ENCODE data around the gene ICAM4. TPM values are rescaled to one million over a fixed set of nuclear protein-coding genes. Genes with fewer than 3 reads are reported as not detected.

ICAM4 gene
- polyA plus RNA-seq, 1 of the 3 experiments (the other 2 are of a cell fraction): 0.05 TPM

GRCh38 chr19:10294368-10294697, 7.6 kb downstream of the ICAM4 start (continued):
- no peak for TF ChIP-seq ZBTB33 (IDR thresholded peaks at IDR 0.05; ENCODE audit: borderline replicate concordance, low read depth)

DNA sequence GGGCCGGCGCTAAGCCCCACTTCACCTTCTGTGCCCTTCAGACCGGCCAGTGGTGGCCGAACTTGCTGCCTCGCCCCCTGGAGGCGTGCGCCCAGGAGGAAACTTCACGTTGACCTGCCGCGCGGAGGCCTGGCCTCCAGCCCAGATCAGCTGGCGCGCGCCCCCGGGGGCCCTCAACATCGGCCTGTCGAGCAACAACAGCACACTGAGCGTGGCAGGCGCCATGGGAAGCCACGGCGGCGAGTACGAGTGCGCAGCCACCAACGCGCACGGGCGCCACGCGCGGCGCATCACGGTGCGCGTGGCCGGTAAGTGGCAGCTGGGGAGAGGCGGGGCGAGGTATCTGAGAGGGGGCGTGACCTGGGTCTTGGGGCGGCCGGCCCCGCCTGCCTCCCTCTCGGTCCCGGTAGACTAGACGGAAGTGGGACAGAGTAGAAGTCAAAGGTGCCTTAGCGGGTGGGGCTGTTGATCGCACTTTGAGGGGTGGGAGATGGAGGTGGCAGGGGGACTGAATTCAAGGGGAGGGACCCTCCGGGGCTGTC, 8.6 kb downstream of the ICAM4 start:
- H3K79me2 ChIP-seq (ENCODE audit: insufficient read depth): no peaks in the 10 kb centered on the region
- no peak overlapping the region for H3K4me3 ChIP-seq (ENCODE audit: low read depth in 2 of 2, low read length in 1 of 2)
- no peak overlapping the region for H3K27ac ChIP-seq (ENCODE audit: low read depth in 2 of 2, low read length in 1 of 2)
- H3F3A ChIP-seq (replicated peaks; ENCODE audit: insufficient read depth): no peaks in the 10 kb centered on the region
- 52% methylated on average over 16 of the region's 48 CpGs for WGBS (ENCODE audit: low lambda C conversion rate)
- no peak overlapping the region for H3K9ac ChIP-seq
- H3K4me1 ChIP-seq (ENCODE audit: control insufficient read depth in 1 of 2, insufficient read depth in 2 of 2, low read depth in 1 of 2, low read length in 1 of 2): peaks cover 0 to 26% of the 10 kb centered on the region in 2 experiments; a peak in 1 of 4 replicates
- no peaks in the 10 kb centered on the region for H4K20me1 ChIP-seq (ENCODE audit: insufficient read depth)
- no peak overlapping the region for H2AFZ ChIP-seq (ENCODE audit: low read depth)
- CTCF ChIA-PET: interaction anchor here (1.3 kb wide), 1 partner anchor 36 kb away, joined by 3 read pairs; no protein-coding TSS in a partner anchor
- TF ChIP-seq ELF1 (IDR thresholded peaks at IDR 0.05): no peak
- TF ChIP-seq EP300 (IDR thresholded peaks at IDR 0.05; ENCODE audit: borderline replicate concordance in 1 of 2, low read depth in 1 of 2, low read length in 1 of 2): no peak
- TF ChIP-seq, protein P1, sequence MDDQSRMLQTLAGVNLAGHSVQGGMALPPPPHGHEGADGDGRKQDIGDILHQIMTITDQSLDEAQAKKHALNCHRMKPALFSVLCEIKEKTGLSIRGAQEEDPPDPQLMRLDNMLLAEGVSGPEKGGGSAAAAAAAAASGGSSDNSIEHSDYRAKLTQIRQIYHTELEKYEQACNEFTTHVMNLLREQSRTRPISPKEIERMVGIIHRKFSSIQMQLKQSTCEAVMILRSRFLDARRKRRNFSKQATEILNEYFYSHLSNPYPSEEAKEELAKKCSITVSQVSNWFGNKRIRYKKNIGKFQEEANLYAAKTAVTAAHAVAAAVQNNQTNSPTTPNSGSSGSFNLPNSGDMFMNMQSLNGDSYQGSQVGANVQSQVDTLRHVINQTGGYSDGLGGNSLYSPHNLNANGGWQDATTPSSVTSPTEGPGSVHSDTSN (IDR thresholded peaks at IDR 0.05): no peak
- no peak for TF ChIP-seq ZBTB33 (IDR thresholded peaks at IDR 0.05; ENCODE audit: borderline replicate concordance, low read depth)
- no peak for TF ChIP-seq JUND (IDR thresholded peaks at IDR 0.05)
- no peak for TF ChIP-seq TAF1 (IDR thresholded peaks at IDR 0.05; ENCODE audit: borderline replicate concordance, low read depth, low read length)
- TF ChIP-seq MEF2A (IDR thresholded peaks at IDR 0.05; ENCODE audit: borderline replicate concordance, low read depth): no peak
- no peak for TF ChIP-seq IRF3 (IDR thresholded peaks at IDR 0.05; ENCODE audit: low read depth, low read length)
- TF ChIP-seq SMC3 (IDR thresholded peaks at IDR 0.05; ENCODE audit: low read depth, low read length): no peak
- TF ChIP-seq TCF12 (IDR thresholded peaks at IDR 0.05): no peak
- TF ChIP-seq CHD2 (IDR thresholded peaks at IDR 0.05; ENCODE audit: low read length, partially characterized antibody): no peak
- no peaks in the 10 kb centered on the region for H3K9me3 ChIP-seq
- peak overlapping the region; percentile 19; the same call in 1 of the 2 replicates for H3K4me2 ChIP-seq
- no peaks in the 10 kb centered on the region for H3K36me3 ChIP-seq (replicated peaks in 1 of 2; ENCODE audit: control insufficient read depth in 1 of 2, insufficient read depth in 2 of 2, low read length in 1 of 2)
- peak; percentile 52 for DNase-seq
- H3K9me2 ChIP-seq: no peaks in the 10 kb centered on the region
- POLR2A ChIA-PET: no interaction called here
- no peaks in the 10 kb centered on the region for H3K27me3 ChIP-seq (ENCODE audit: insufficient read depth)
